GM23338 (cell line): ENCODE results near the gene XXYLT1. TPM values are rescaled to one million over a fixed set of nuclear protein-coding genes. Genes with fewer than 3 reads are reported as not detected.

Experiments
- ATAC-seq: fragments of 200-7000 bp; cut with Tn5 transposase; 3 replicates; pipeline ENCODE4 v1.9.1; 2020
- DNase-seq: peaks from one replicate; pipeline ENCODE4 v3.0.0-alpha.2; 2015; ENCODE audit warnings: low spot score
- H2AFZ ChIP-seq: fragments of 200-600 bp; sonication (generic); 2 replicates; pipeline ENCODE4 v1.8.0; 2016; ENCODE audit warnings: antibody characterized with exemption, mild to moderate bottlenecking, moderate library complexity
- H3F3A ChIP-seq: fragments of 200-600 bp; sonication (generic); replicated peaks from 2 replicates; pipeline ENCODE4 v1.8.0; 2017; ENCODE audit warnings: antibody characterized with exemption, mixed run types, low read depth
- H3K27ac ChIP-seq: fragments of 200-600 bp; sonication (generic); 2 replicates; pipeline ENCODE4 v1.6.1; 2016; ENCODE audit warnings: low read depth
- H3K27me3 ChIP-seq: fragments of 200-600 bp; sonication (generic); 2 replicates; pipeline ENCODE4 v1.8.0; 2016; ENCODE audit warnings: mild to moderate bottlenecking, mixed run types, moderate library complexity; ENCODE audit not compliant: insufficient read depth
- H3K36me3 ChIP-seq: fragments of 200-600 bp; sonication (generic); 2 replicates; pipeline ENCODE4 v1.8.0; 2016; ENCODE audit warnings: mild to moderate bottlenecking; ENCODE audit not compliant: insufficient read depth
- H3K4me1 ChIP-seq: fragments of 200-600 bp; sonication (generic); 2 replicates; pipeline ENCODE4 v1.8.0; 2016; ENCODE audit warnings: mild to moderate bottlenecking, moderate library complexity; ENCODE audit not compliant: insufficient read depth
- H3K4me2 ChIP-seq: fragments of 200-600 bp; sonication (generic); 2 replicates; pipeline ENCODE4 v1.7.1; 2017; ENCODE audit warnings: mixed run types
- H3K4me3 ChIP-seq: fragments of 200-600 bp; sonication (generic); 2 replicates; pipeline ENCODE4 v1.6.1; 2016; ENCODE audit warnings: mixed run types
- H3K79me2 ChIP-seq: fragments of 200-600 bp; sonication (generic); replicated peaks from 2 replicates; pipeline ENCODE4 v1.8.0; 2017; ENCODE audit warnings: mild to moderate bottlenecking; ENCODE audit not compliant: insufficient read depth
- H3K9me2 ChIP-seq: fragments of 200-600 bp; sonication (generic); 2 replicates; pipeline ENCODE4 v1.8.0; 2017; ENCODE audit not compliant: insufficient read depth
- H4K20me1 ChIP-seq: fragments of 200-600 bp; sonication (generic); replicated peaks from 2 replicates; pipeline ENCODE4 v1.8.0; 2017; ENCODE audit warnings: mild to moderate bottlenecking; ENCODE audit not compliant: insufficient read depth
- H3K27ac Mint-ChIP-seq: 2 replicates; pipeline ENCODE4 v1.8.0; 2020; ENCODE audit warnings: inconsistent platforms, mild to moderate bottlenecking, moderate library complexity, mixed read lengths
- H3K27me3 Mint-ChIP-seq: 3 replicates; pipeline ENCODE4 v1.8.0; 2022; ENCODE audit warnings: low read depth, mild to moderate bottlenecking, moderate library complexity, mixed read lengths, inconsistent platforms; ENCODE audit not compliant: insufficient read depth, poor library complexity
- H3K36me3 Mint-ChIP-seq: 3 replicates; pipeline ENCODE4 v1.8.0; 2021; ENCODE audit warnings: low read depth, mild to moderate bottlenecking, inconsistent platforms, moderate library complexity, mixed read lengths
- H3K4me1 Mint-ChIP-seq: 3 replicates; pipeline ENCODE4 v1.8.0; 2020; ENCODE audit warnings: mild to moderate bottlenecking, inconsistent platforms, mixed read lengths
- H3K4me3 Mint-ChIP-seq: 3 replicates; pipeline ENCODE4 v1.8.0; 2021; ENCODE audit warnings: moderate library complexity, mild to moderate bottlenecking, inconsistent platforms, mixed read lengths
- H3K9me3 Mint-ChIP-seq: 3 replicates; pipeline ENCODE4 v1.8.0; 2020; ENCODE audit warnings: moderate library complexity, mild to moderate bottlenecking, inconsistent platforms, mixed read lengths
- CREB1 ChIP-seq: fragments of 250-450 bp; sonication (Bioruptor Pico); IDR thresholded peaks from 2 replicates; pipeline ENCODE4 v1.5.0; 2020; ENCODE audit warnings: low read depth, mild to moderate bottlenecking, moderate library complexity
- CTCF ChIP-seq, 2 experiments: fragments of 200-600 bp in 1 of 2; sonication (generic) in 1 of 2; conservative IDR thresholded peaks; 2 replicates each; pipeline versions ENCODE4 v1.5.1 to v1.6.1; 2016 to 2017; ENCODE audit warnings: antibody characterized with exemption in 2 of 2, low read depth in 2 of 2, mild to moderate bottlenecking in 2 of 2, moderate library complexity in 1 of 2
- ETS1 ChIP-seq: IDR thresholded peaks from 2 replicates; pipeline ENCODE4 v1.6.1; 2016; ENCODE audit warnings: antibody characterized with exemption
- EZH2 ChIP-seq: fragments of 200-600 bp; sonication (generic); IDR thresholded peaks from one replicate; pipeline ENCODE4 v1.8.0; 2017; ENCODE audit warnings: antibody characterized with exemption, mild to moderate bottlenecking, low read depth; ENCODE audit not compliant: unreplicated experiment
- EZH2phosphoT487 ChIP-seq: fragments of 200-600 bp; sonication (generic); IDR thresholded peaks from one replicate; pipeline ENCODE4 v1.8.1; 2018; ENCODE audit warnings: antibody characterized with exemption; ENCODE audit not compliant: unreplicated experiment
- JUNB ChIP-seq: IDR thresholded peaks from one replicate; pipeline ENCODE4 v1.6.1; 2016; ENCODE audit warnings: antibody characterized with exemption; ENCODE audit not compliant: unreplicated experiment
- NANOG ChIP-seq: IDR thresholded peaks from 2 replicates; pipeline ENCODE4 v1.6.1; 2016; ENCODE audit warnings: antibody characterized with exemption, borderline replicate concordance
- POLR2AphosphoS5 ChIP-seq: IDR thresholded peaks from 2 replicates; pipeline ENCODE4 v1.6.1; 2016; ENCODE audit warnings: antibody characterized with exemption, low read depth
- REST ChIP-seq: IDR thresholded peaks from one replicate; pipeline ENCODE4 v1.6.1; 2018; ENCODE audit warnings: antibody characterized with exemption; ENCODE audit not compliant: unreplicated experiment
- STAT1 ChIP-seq: IDR thresholded peaks from one replicate; pipeline ENCODE4 v1.6.1; 2016; ENCODE audit warnings: antibody characterized with exemption; ENCODE audit not compliant: unreplicated experiment
- ZNF114 ChIP-seq: fragments of 250-450 bp; sonication (Bioruptor Pico); IDR thresholded peaks from 2 replicates; pipeline ENCODE4 v1.5.0; 2020; ENCODE audit warnings: mild to moderate bottlenecking, moderate library complexity
- ZNF331 ChIP-seq: fragments of 250-450 bp; sonication (Bioruptor Pico); IDR thresholded peaks from 2 replicates; pipeline ENCODE4 v1.5.0; 2020; ENCODE audit warnings: low read depth, mild to moderate bottlenecking, moderate library complexity
- ZNF462 ChIP-seq: fragments of 250-450 bp; sonication (Bioruptor Pico); IDR thresholded peaks from 2 replicates; pipeline ENCODE4 v1.5.0; 2020; ENCODE audit warnings: mild to moderate bottlenecking, moderate library complexity
- polyA plus RNA-seq: library from polyadenylated mRNA; unstranded; fragments of >200 nt; fragmentation: Nextera tagmentation; extraction: Ambion mirVana; gene quantifications from 2 replicates; pipeline ENCODE4 v1.2.1, GENCODE V29; 2016
- total RNA-seq: library from RNA; depleted of rRNA; stranded (reverse); fragments of >200 nt; shearing (Covaris generic); gene quantifications from 2 replicates; pipeline ENCODE4 v1.2.3, GENCODE V29; 2014

Gene XXYLT1
- total and polyA plus RNA-seq, 2 experiments from 2014 or later: 13.5 to 34.8 TPM

GRCh38 chr3:195171093-195171873, 99.7 kb downstream of the XXYLT1 start:
- Histone ChIP-seq H3K9me2 (no peaks in the 10 kb centered on the region), H3K79me2 (peaks cover 7% of the 10 kb centered on the region), H4K20me1 (no peaks in the 10 kb centered on the region), H3K27ac (no peak overlapping the region), H3K4me3 (no peak overlapping the region), H3K27me3 (no peaks in the 10 kb centered on the region), H2AFZ (no peak overlapping the region), H3K4me2 (no peak overlapping the region), H3K4me1 (peaks cover 12% of the 10 kb centered on the region; the same call in 1 of the 2 replicates), H3F3A (no peaks in the 10 kb centered on the region), H3K36me3 (no peaks in the 10 kb centered on the region)
- DNase-seq (no peak), ATAC-seq (no peak)
- peaks cover 15% of the 10 kb centered on the region for H3K36me3 Mint-ChIP-seq
- peaks cover 22% of the 10 kb centered on the region for H3K4me1 Mint-ChIP-seq
- H3K27me3 Mint-ChIP-seq: peaks cover 2% of the 10 kb centered on the region
- no peak overlapping the region for H3K4me3 Mint-ChIP-seq
- TF ChIP-seq EZH2phosphoT487 (no peak), STAT1 (no peak), ZNF114 (no peak), NANOG (no peak), CTCF (conservative IDR thresholded peaks at IDR 0.05; ENCODE audit: low read depth in 2 of 2) (no peak), JUNB (no peak), CREB1 (CRISPR knock-in tag) (no peak), REST (no peak), ZNF331 (CRISPR knock-in tag) (no peak), ZNF462 (CRISPR knock-in tag) (no peak), EZH2 (no peak), ETS1 (no peak), POLR2AphosphoS5 (no peak)
- H3K27ac Mint-ChIP-seq: no peak overlapping the region
- no peaks in the 10 kb centered on the region for H3K9me3 Mint-ChIP-seq
